GM10266 (cell line): Measurements from ENCODE around the gene ATP11A.
A peak's percentile ranks its signal among the peaks of the same experiment; 100 is the strongest.
"Not testable (repeated sequence)": the region's sequence is repeated elsewhere in the genome, so short reads cannot be mapped to it uniquely, and the experiment has no call there.

Experiments
- DNase-seq: peaks from one replicate; pipeline ENCODE4 v3.0.0; 2012; ENCODE audit errors: extremely low spot score
- TF ChIP-seq, protein P1 (sequence below): IDR thresholded peaks from 2 replicates; pipeline ENCODE4 v1.5.1; 2012; ENCODE audit warnings: mild to moderate bottlenecking, low read depth; ENCODE audit not compliant: control insufficient read depth, insufficient read depth; ENCODE audit errors: missing control alignments

The ATP11A gene

GRCh38 chr13:112706171-112706570, 16.3 kb downstream of the ATP11A start:
- DNase-seq = no peak
- TF ChIP-seq, protein P1, sequence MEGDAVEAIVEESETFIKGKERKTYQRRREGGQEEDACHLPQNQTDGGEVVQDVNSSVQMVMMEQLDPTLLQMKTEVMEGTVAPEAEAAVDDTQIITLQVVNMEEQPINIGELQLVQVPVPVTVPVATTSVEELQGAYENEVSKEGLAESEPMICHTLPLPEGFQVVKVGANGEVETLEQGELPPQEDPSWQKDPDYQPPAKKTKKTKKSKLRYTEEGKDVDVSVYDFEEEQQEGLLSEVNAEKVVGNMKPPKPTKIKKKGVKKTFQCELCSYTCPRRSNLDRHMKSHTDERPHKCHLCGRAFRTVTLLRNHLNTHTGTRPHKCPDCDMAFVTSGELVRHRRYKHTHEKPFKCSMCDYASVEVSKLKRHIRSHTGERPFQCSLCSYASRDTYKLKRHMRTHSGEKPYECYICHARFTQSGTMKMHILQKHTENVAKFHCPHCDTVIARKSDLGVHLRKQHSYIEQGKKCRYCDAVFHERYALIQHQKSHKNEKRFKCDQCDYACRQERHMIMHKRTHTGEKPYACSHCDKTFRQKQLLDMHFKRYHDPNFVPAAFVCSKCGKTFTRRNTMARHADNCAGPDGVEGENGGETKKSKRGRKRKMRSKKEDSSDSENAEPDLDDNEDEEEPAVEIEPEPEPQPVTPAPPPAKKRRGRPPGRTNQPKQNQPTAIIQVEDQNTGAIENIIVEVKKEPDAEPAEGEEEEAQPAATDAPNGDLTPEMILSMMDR = no peak

GRCh38 chr13:112708560-112709240, 18.9 kb downstream of the ATP11A start:
- DNase-seq = no peak
- TF ChIP-seq, protein P1 = no peak

- not testable (repeated sequence) for DNase-seq
Observed at GRCh38 chr13:112709316-112709715, 19.5 kb downstream of the ATP11A start.

DNA sequence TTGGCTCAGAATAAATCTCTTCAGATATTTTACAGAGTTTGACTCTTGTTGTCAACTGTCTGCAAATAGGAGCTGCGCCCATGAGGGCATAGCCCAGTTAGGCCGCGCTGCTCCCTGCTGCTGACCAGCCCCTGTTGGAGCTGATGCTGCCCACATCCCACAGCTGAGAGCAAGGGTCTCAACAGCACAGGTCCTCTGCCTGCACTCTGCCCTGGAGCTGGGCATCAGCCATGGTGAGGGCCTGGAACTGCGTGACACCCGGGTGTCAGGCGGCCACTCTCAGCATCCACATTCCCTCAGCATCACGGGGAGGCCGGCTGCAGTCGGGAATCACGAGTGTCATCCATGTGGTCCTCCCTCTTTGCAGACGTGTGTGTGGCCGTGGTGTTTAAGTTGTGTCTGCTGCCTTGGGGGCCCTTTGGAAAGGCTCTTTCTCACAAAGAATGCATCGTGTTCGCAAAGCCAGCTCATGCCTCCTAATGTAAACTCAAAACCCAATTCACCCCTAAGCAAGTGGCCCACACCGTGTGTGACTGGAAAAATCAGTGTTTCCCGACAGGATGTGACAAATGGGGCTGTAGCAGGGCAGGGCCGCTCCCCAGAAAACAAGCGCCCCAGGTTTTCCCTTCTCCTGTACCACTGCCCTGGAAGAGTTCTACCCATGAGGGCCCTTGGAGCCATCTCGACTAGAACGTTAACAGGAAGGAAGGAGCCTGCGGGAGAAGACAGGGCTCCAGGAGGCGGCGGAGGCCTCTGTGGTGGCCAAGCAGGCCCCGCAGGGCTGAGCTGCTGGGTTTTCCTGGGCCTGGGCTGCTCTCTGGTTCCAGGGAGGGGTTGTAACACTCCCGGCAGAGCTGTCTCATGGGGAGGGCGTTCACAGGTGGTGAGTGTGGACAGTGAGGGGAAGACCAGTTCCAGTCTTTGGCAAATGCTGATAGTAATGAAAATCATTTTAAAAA, 20.3 kb downstream of the ATP11A start:
- no peak for DNase-seq

GRCh38 chr13:112710855-112711527, 21.2 kb downstream of the ATP11A start:
- TF ChIP-seq, protein P1 = no peak

More for the DNA sequence above, 20.3 kb downstream of the ATP11A start:
- TF ChIP-seq, protein P1 = no peak

GRCh38 chr13:112711528-112712265, 21.9 kb downstream of the ATP11A start:
- peak; percentile 74 for DNase-seq

More at GRCh38 chr13:112710855-112711527, 21.2 kb downstream of the ATP11A start:
- no peak for DNase-seq

More at GRCh38 chr13:112711528-112712265, 21.9 kb downstream of the ATP11A start:
- TF ChIP-seq, protein P1 = no peak
